ENCODE measurements around the gene SHISA5.

Gene SHISA5

GRCh38 chr3:48428572-48429316 lies 75.2 kb downstream of the SHISA5 start:
- no peak for DNase-seq

DNA sequence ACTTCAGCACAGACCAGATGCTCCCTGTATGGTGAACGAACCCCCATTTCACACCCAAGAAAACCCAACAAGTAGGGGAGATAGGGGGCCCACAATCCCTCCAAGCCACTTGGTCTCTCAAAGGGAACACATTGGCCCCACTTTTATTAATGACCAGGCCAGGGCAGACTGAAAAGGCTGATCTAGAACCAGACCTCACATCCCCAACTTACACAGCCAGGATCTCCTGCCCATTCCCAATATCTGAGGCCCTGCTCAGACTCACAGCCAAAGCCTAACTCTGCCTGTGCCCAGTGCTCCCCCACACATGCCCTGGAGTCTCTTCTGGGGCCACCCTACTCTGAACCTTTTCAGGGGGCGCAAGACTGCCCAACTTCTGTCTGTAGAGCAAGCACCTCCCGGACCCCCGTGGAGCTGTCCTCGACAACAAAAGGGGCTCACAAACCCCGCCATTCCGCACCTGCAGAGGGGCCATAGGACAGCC lies 75.8 kb downstream of the SHISA5 start:
- DNase-seq, result no peak

DNA sequence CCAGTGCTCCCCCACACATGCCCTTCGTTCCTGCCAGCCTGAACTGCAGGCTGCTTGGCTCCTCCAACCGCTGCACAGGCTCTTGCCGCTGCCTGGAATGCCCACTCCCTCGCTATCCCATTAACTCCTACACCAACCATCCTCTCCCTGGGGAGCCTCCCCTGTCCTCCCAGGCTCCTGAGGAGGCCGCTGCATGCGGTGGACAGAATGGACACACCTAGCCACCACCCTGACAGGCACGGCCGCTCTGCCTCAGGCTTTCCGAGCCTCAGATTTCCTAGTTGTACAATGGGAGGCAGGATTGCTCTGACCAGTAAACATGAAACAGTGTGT lies 76.4 kb downstream of the SHISA5 start:
- no peak for DNase-seq

- no peak for DNase-seq
These were observed 76.9 kb downstream of the SHISA5 start for GRCh38 chr3:48426944-48427629.

- no peak for DNase-seq
These were observed 77.5 kb downstream of the SHISA5 start for GRCh38 chr3:48426401-48426909.

DNA sequence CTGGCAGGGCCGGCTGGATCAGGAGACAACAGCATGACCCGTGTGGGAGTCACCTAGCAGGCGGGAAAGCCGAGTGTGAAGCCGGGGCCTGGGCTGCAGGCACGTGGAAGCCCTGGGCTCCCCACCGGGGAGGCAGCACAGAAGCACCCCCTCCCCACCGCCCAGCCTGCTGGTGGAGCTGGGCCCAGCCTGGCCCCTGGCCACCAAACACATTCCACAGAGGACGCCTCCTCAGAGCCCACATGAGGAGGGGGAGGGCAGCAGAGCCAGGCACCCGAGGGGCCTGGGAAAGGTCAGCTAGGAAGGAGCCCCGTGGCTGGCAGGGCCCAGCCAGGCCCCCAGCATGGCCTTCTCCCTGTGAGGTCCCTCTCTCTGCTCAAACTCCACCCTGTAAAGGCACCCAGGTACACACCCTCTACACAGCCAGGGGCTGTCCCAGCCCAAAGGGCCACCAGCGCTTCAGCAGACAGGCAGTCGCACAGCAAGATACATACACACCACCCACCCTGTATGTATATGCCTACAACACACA lies 78.6 kb downstream of the SHISA5 start:
- DNase-seq, result no peak

DNA sequence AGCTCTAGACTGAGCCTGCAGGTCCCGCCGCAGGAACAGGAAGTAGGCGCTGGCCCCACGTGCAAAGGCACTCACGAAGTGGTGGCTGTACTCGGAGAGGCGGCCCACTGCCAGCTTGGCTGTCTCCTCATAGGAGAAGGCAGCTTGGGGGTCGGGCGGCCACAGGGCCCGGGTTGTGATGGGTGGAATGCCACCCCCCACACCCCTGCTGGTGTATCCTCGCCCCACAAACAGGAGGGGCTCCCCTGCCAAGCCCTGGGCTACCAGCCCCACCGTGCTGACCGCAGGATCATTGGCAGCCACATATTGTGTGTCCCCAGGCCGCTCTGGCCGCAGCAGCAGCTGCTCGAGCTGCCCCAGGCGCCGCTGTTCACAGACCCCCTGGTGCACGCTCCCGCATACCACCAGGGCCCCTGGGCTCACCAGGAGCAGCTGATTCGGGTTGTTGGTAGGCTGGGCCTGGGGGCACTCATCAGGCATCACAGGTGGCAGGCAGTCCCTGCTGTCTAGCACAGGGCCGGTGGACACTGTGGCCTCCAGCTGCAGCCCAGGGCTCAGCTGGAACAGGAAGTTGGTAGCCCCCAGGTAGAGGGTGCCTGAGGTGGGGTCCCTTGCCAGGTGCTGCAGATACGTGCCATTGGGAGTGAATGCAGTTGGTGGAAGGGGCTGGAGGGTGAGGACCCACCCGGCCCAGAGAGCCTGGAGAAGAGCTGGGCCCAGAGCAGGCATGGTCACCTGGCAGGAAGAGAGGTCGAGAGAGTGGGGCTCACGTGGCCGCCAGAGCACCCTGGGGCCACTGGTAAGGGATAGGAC lies 79.9 kb downstream of the SHISA5 start:
- no peak for DNase-seq

- DNase-seq, result no peak
These were observed 80.6 kb downstream of the SHISA5 start for GRCh38 chr3:48423241-48423882.

GRCh38 chr3:48422681-48423080 lies 81.3 kb downstream of the SHISA5 start:
- no peak for DNase-seq

- no peak for DNase-seq
These were observed 81.7 kb downstream of the SHISA5 start for GRCh38 chr3:48422272-48422671.

DNA sequence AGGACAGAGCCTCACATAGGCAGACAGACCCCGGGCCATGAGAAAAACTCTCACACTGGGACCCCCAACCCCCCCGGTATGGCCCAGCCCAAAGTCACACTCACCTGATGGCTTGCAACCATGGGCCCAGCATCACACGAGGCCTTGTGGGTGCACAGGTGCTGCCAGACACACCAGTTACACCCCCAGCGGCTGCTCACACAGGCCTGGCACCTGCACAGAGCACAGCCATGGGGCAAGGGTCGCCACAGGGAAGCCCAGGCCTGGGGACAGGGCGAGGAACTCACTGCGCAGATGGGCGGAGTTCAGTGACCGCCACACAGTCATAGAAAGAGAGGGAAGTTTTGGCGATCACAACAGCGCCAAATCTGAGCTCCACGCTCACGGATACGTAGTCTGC lies 83.4 kb downstream of the SHISA5 start:
- DNase-seq, result no peak

DNA sequence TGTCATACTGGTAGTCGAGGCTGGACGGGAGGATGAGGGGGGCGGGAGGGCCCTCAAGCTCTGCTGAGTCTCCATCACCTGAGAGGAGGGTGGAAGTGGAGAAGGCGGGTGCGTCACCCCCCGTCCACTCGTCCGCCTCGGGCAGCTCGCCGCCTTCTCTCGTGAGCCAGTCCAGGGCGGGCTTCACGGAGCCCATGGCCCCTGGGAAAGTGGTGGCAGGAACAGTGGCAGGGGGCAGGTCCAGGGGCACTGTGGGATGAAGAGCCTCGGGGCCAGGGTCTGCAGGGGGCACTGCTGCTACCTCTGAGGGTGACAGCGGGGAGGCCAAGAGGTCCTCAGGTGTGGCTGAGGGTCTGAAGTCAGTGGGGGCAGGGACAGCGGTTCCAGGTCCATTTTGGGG lies 84.4 kb downstream of the SHISA5 start:
- DNase-seq, result no peak

GRCh38 chr3:48419149-48419548 lies 84.8 kb downstream of the SHISA5 start:
- DNase-seq, result no peak

GRCh38 chr3:48418651-48419050 lies 85.3 kb downstream of the SHISA5 start:
- no peak for DNase-seq

DNA sequence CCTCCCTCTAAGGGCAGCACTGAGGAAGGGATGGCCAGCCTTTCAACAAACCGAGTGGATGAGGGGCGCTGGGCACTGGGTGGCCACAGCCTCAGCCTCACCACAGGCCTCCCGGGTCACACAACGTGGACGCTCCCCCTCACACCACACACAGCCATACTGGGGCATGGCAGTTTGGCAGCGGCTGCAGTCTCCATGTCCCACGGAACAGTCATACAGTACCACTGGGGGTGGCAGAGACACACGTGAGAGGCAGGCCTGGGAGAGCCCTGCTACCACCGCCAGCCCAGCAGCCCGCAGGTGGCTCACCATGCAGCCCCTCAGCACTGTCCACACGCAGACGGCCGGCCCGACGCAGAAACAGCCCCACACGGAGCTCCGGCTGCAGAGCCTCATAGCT lies 85.8 kb downstream of the SHISA5 start:
- DNase-seq, result no peak
